GM23338 (cell line): ENCODE measurements around the gene FAM168A.
"Not testable (repeated sequence)": the region's sequence is repeated elsewhere in the genome, so short reads cannot be mapped to it uniquely, and the experiment has no call there.

Experiments used
- JUNB ChIP-seq: IDR thresholded peaks from one replicate; pipeline ENCODE4 v1.6.1; 2016; ENCODE audit warnings: antibody characterized with exemption; ENCODE audit not compliant: unreplicated experiment
- TF ChIP-seq, protein P1 (sequence below), 2 experiments: fragments of 200-600 bp in 1 of 2; sonication (generic) in 1 of 2; conservative IDR thresholded peaks; 2 replicates each; pipeline versions ENCODE4 v1.5.1 to v1.6.1; 2016 to 2017; ENCODE audit warnings: antibody characterized with exemption in 2 of 2, low read depth in 2 of 2, mild to moderate bottlenecking in 2 of 2, moderate library complexity in 1 of 2

- TF ChIP-seq, protein P1, sequence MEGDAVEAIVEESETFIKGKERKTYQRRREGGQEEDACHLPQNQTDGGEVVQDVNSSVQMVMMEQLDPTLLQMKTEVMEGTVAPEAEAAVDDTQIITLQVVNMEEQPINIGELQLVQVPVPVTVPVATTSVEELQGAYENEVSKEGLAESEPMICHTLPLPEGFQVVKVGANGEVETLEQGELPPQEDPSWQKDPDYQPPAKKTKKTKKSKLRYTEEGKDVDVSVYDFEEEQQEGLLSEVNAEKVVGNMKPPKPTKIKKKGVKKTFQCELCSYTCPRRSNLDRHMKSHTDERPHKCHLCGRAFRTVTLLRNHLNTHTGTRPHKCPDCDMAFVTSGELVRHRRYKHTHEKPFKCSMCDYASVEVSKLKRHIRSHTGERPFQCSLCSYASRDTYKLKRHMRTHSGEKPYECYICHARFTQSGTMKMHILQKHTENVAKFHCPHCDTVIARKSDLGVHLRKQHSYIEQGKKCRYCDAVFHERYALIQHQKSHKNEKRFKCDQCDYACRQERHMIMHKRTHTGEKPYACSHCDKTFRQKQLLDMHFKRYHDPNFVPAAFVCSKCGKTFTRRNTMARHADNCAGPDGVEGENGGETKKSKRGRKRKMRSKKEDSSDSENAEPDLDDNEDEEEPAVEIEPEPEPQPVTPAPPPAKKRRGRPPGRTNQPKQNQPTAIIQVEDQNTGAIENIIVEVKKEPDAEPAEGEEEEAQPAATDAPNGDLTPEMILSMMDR (conservative IDR thresholded peaks at IDR 0.05; ENCODE audit: low read depth in 2 of 2), result not testable (repeated sequence)
- TF ChIP-seq JUNB, result not testable (repeated sequence)
Measured at GRCh38 chr11:73470036-73470612, 127.8 kb downstream of the FAM168A start.
